H1 (cell line): ENCODE measurements around the gene NAT10. TPM values are rescaled to one million over a fixed set of nuclear protein-coding genes. Genes with fewer than 3 reads are reported as not detected.

Experiments used
- SIRT6 ChIP-seq: IDR thresholded peaks from one replicate; pipeline ENCODE4 v1.7.1; 2012; ENCODE audit warnings: low read length, inconsistent platforms
- polyA plus RNA-seq, 7 experiments: library from polyadenylated mRNA; depleted of rRNA in 3 of 7; stranded (reverse) in 5 of 7; unstranded in 2 of 7; fragments of >200 nt in 5 of 7; fragments of 200-250 nt in 2 of 7; gene quantifications; 1 replicate in 5 of 7; 2 replicates in 1 of 7; 4 replicates in 1 of 7; pipeline versions ENCODE4 v1.2.1 to v1.2.3, GENCODE V29; 2011 to 2013; ENCODE audit warnings: missing spikeins in 2 of 7, mixed read lengths in 2 of 7
- total RNA-seq: library from RNA; stranded (reverse); fragmentation: NEBNext Ultra II Directional; extraction: Animal tissue kit (Norgen Biotek cat#: 25700); gene quantifications from 2 replicates; pipeline ENCODE4 v1.2.1, GENCODE V29; 2021

Gene NAT10
- total and polyA plus RNA-seq, 2 of the 8 experiments (the other 6 are each of a cell fraction or from before 2014, with no cell fraction given), result 66.3 to 89.6 TPM

DNA sequence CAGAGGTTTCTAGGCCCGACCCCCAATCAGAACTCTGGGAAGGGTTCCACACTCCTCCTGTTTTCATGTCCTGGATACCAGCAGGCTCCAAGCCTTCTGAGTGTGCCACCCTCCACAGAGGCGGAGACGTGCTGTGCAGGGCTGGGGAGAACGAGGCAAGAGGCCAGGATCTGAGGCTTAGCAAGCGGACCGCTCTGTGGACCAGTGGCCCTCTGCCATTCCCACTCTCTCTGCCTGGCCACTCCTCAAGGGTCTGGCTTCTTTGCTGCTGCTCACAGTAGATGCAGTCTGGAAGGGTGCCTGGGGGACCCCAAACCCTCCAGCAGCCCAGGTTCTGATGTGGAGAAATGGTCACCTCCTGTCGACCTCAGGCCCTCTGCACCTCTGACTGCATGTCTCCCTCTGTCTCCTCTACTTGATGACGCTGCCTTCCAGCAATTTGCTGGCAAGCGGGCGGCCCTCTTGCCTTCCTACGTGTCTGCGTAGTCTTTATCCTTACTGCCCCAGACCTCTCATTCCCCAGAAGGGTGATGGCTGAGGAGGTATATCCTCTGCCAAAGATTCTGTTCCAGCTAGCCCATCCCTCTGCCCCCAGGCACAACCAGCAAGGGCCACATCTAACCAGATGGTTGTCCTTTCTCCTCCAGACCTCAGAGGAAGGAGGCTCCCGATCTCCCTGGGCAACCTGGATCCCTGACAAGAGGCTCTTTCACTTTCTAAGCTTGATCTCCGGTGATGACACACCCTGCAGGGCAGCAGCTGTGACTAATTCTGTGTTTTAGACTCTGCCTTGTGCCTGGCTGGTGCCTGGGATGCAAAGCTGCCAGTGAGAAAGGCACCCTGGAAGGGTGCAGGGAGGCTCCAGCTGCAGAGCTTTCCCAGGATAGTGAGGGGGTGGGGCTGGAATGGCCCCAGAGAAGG is 87.3 kb downstream of the NAT10 start (continued):
- TF ChIP-seq SIRT6, result no peak
